Purkinje cell (primary cell): ENCODE data around the gene CTNND1. TPM values are rescaled to one million over a fixed set of nuclear protein-coding genes. Genes with fewer than 3 reads are reported as not detected.

ENCODE experiments used
- polyA plus RNA-seq: library from polyadenylated mRNA; unstranded; fragments of >200 nt; fragmentation: Nextera tagmentation; gene quantifications from 2 replicates; pipeline ENCODE4 v1.2.1, GENCODE V29; 2014

CTNND1 gene
- polyA plus RNA-seq = 10.6 and 12.1 TPM in 2 replicates

GRCh38 chr11:57761301-57762234 lies at the start of gene CTNND1:
Gene CTNND1 (plus strand): TSS chr11:57761802. CDS start chr11:57791479, 29,677 bp downstream.

GRCh38 chr11:57712256-57713150 lies 49.1 kb upstream of the CTNND1 start, which contains the start of gene TMX2:
Gene TMX2 (plus strand): TSS chr11:57712593. CDS start chr11:57712619, 26 bp downstream.

GRCh38 chr11:57741132-57742086 lies 20.2 kb upstream of the CTNND1 start, which contains the start of gene SELENOH:
Gene SELENOH (plus strand): TSS chr11:57741491. CDS start chr11:57741596, 105 bp downstream.

GRCh38 chr11:57751676-57752253 lies 9.8 kb upstream of the CTNND1 start, which contains the start of gene BTBD18:
Gene BTBD18 (minus strand): TSS chr11:57751819. CDS start chr11:57751188, 631 bp downstream.

Other genes with a start within 250 kb of the CTNND1 start
- 0.16 and 1.1 TPM in 2 replicates for gene SLC43A1, start 246.1 kb upstream of the CTNND1 start, polyA plus RNA-seq
- 261 and 303 TPM in 2 replicates for gene TIMM10, start 231.0 kb upstream of the CTNND1 start, polyA plus RNA-seq
- gene SMTNL1, start 224.2 kb upstream of the CTNND1 start, polyA plus RNA-seq = not detected in 2 replicates
- 19.2 and 28.4 TPM in 2 replicates for gene UBE2L6, start 194.1 kb upstream of the CTNND1 start, polyA plus RNA-seq
- 9.1 and 24.1 TPM in 2 replicates for gene SERPING1, start 164.1 kb upstream of the CTNND1 start, polyA plus RNA-seq
- gene YPEL4, start 111.9 kb upstream of the CTNND1 start, polyA plus RNA-seq = 0.24 and 1.0 TPM in 2 replicates
- gene CLP1, start 104.0 kb upstream of the CTNND1 start, polyA plus RNA-seq = 5.1 and 5.6 TPM in 2 replicates
- 26.2 and 26.9 TPM in 2 replicates for gene ZDHHC5, start 93.7 kb upstream of the CTNND1 start, polyA plus RNA-seq
- 16.3 and 22.3 TPM in 2 replicates for gene MED19, start 49.6 kb upstream of the CTNND1 start, polyA plus RNA-seq
- 167 and 173 TPM in 2 replicates for gene TMX2, start 49.2 kb upstream of the CTNND1 start, polyA plus RNA-seq
- 58.7 and 79.0 TPM in 2 replicates for gene SELENOH, start 20.3 kb upstream of the CTNND1 start, polyA plus RNA-seq
- 0.24 TPM in 1 of 2 replicates, not detected in the other for gene BTBD18, start 10.0 kb upstream of the CTNND1 start, polyA plus RNA-seq